K562 (cell line): ENCODE data around the gene CKM.

ENCODE experiments used
- FOXK2 ChIP-seq, 2 experiments: fragments of 450-650 bp; IDR thresholded peaks in 1 of 2; conservative IDR thresholded peaks in 1 of 2; 2 replicates each; pipeline ENCODE4 v1.6.1; 2016; ENCODE audit warnings: low read depth in 2 of 2, mild to moderate bottlenecking in 1 of 2
- TF ChIP-seq, protein P1 (sequence below), 3 experiments: IDR thresholded peaks in 2 of 3; conservative IDR thresholded peaks in 1 of 3; 2 replicates each; pipeline ENCODE4 v1.5.1; 2011 to 2012; ENCODE audit warnings: low read length in 3 of 3, mild to moderate bottlenecking in 3 of 3, control low read depth in 2 of 3, improper control_type of control experiment in 1 of 3, inconsistent platforms in 1 of 3, low read depth in 1 of 3, mixed read lengths in 1 of 3, moderate library complexity in 1 of 3; ENCODE audit not compliant: insufficient read depth in 2 of 3

DNA sequence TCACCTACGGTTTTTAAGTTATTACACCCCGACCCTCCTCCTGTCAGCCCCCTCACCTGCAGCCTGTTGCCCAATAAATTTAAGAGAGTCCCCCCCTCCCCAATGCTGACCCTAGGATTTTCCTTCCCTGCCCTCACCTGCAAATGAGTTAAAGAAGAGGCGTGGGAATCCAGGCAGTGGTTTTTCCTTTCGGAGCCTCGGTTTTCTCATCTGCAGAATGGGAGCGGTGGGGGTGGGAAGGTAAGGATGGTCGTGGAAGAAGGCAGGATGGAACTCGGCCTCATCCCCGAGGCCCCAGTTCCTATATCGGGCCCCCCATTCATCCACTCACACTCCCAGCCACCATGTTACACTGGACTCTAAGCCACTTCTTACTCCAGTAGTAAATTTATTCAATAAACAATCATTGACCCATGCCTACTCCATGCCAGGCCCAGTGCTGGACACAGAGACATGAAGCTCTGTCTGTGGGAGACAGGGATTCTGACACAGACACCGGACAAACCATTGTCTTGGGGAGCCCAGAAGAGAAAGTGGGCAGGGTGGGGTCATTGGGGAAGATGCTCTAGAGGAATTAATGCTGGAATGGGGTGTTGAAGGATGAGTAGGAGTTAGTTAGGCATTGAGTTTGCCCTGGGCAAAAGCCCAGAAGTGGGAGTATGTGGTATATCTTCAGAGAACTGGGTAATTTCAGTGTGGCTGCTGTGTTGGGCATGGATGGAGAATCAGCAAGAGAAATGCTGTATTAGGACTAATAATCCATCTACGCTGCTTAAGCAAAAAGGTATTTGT lies 19.2 kb downstream of the CKM start:
- no peak for TF ChIP-seq FOXK2 (conservative IDR thresholded peaks at IDR 0.05 in 1 of 2, IDR thresholded peaks at IDR 0.05 in 1 of 2; ENCODE audit: low read depth in 2 of 2)
- TF ChIP-seq, protein P1, sequence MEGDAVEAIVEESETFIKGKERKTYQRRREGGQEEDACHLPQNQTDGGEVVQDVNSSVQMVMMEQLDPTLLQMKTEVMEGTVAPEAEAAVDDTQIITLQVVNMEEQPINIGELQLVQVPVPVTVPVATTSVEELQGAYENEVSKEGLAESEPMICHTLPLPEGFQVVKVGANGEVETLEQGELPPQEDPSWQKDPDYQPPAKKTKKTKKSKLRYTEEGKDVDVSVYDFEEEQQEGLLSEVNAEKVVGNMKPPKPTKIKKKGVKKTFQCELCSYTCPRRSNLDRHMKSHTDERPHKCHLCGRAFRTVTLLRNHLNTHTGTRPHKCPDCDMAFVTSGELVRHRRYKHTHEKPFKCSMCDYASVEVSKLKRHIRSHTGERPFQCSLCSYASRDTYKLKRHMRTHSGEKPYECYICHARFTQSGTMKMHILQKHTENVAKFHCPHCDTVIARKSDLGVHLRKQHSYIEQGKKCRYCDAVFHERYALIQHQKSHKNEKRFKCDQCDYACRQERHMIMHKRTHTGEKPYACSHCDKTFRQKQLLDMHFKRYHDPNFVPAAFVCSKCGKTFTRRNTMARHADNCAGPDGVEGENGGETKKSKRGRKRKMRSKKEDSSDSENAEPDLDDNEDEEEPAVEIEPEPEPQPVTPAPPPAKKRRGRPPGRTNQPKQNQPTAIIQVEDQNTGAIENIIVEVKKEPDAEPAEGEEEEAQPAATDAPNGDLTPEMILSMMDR (IDR thresholded peaks at IDR 0.05 in 2 of 3, conservative IDR thresholded peaks at IDR 0.05 in 1 of 3; ENCODE audit: insufficient read depth in 2 of 3, low read depth in 1 of 3, low read length in 3 of 3): no peak
